Measurements from ENCODE around the gene UCP3.

The UCP3 gene

GRCh38 chr11:74008373-74009229 is at the start of gene UCP3:
TSS of gene UCP3 (minus strand) at chr11:74009085. CDS start at chr11:74007042, 2,043 bp downstream.
- no peak for DNase-seq (ENCODE audit: low read depth)

- DNase-seq (ENCODE audit: low read depth) = peak; percentile 83
Measured at GRCh38 chr11:74057249-74058151, 48.6 kb upstream of the UCP3 start.

GRCh38 chr11:74055938-74056337 is 47.1 kb upstream of the UCP3 start:
- peak; percentile 81 for DNase-seq (ENCODE audit: low read depth)

- peak; percentile 30 for DNase-seq (ENCODE audit: low read depth)
Measured at GRCh38 chr11:74050465-74050864, 41.6 kb upstream of the UCP3 start.

- DNase-seq (ENCODE audit: low read depth) = no peak
Measured at GRCh38 chr11:74048993-74049392, 40.1 kb upstream of the UCP3 start.

- DNase-seq (ENCODE audit: low read depth) = no peak
Measured at GRCh38 chr11:74044538-74044937, 35.7 kb upstream of the UCP3 start.

GRCh38 chr11:74043450-74043849 is 34.6 kb upstream of the UCP3 start:
- no peak for DNase-seq (ENCODE audit: low read depth)

GRCh38 chr11:74037309-74037708 is 28.4 kb upstream of the UCP3 start:
- peak; percentile 86 for DNase-seq (ENCODE audit: low read depth)

GRCh38 chr11:74035264-74035663 is 26.4 kb upstream of the UCP3 start:
- DNase-seq (ENCODE audit: low read depth) = no peak

GRCh38 chr11:74033046-74033445 is 24.2 kb upstream of the UCP3 start:
- DNase-seq (ENCODE audit: low read depth) = no peak

- no peak for DNase-seq (ENCODE audit: low read depth)
Measured at GRCh38 chr11:74030723-74031676, 22.1 kb upstream of the UCP3 start.

- DNase-seq (ENCODE audit: low read depth) = peak; percentile 85
Measured at GRCh38 chr11:74025467-74026166, 16.7 kb upstream of the UCP3 start.

GRCh38 chr11:74024261-74025029 is 15.6 kb upstream of the UCP3 start:
- DNase-seq (ENCODE audit: low read depth) = peak; percentile 78

GRCh38 chr11:74023276-74023675 is 14.4 kb upstream of the UCP3 start:
- no peak for DNase-seq (ENCODE audit: low read depth)

- DNase-seq (ENCODE audit: low read depth) = no peak
Measured at GRCh38 chr11:74022546-74022945, 13.7 kb upstream of the UCP3 start.

- no peak for DNase-seq (ENCODE audit: low read depth)
Measured at GRCh38 chr11:74021998-74022397, 13.1 kb upstream of the UCP3 start.

GRCh38 chr11:74020539-74020938 is 11.7 kb upstream of the UCP3 start:
- no peak for DNase-seq (ENCODE audit: low read depth)

- DNase-seq (ENCODE audit: low read depth) = no peak
Measured at GRCh38 chr11:74019860-74020259, 11.0 kb upstream of the UCP3 start.

- DNase-seq (ENCODE audit: low read depth) = no peak
Measured at GRCh38 chr11:74019104-74019738, 10.3 kb upstream of the UCP3 start.

All from ELR (cell line).